Liver (tissue), 9 donors: Measurements from ENCODE around the gene KRTAP3-1. TPM values are rescaled to one million over a fixed set of nuclear protein-coding genes. Genes with fewer than 3 reads are reported as not detected.

Source experiments
- DNase-seq: peaks from one replicate; pipeline ENCODE4 v3.0.0-alpha.2; 2017; ENCODE audit warnings: low spot score
- H3K27ac ChIP-seq, 2 donors: one replicate each; pipeline ENCODE4 v1.7.0; 2013; ENCODE audit warnings: inconsistent platforms in 2 of 2, low read length in 2 of 2, control low read depth in 1 of 2, low read depth in 1 of 2, mild to moderate bottlenecking in 1 of 2
- H3K27me3 ChIP-seq, 4 donors: one replicate each; pipeline versions ENCODE4 v1.6.1 to v1.7.0; 2013; ENCODE audit warnings: low read length in 3 of 4, inconsistent platforms in 1 of 4, mild to moderate bottlenecking in 1 of 4, moderate library complexity in 1 of 4; ENCODE audit not compliant: control insufficient read depth in 4 of 4, insufficient read depth in 4 of 4
- H3K36me3 ChIP-seq, 4 donors: one replicate each; pipeline versions ENCODE4 v1.6.1 to v1.7.0; 2013; ENCODE audit warnings: low read length in 3 of 4, mild to moderate bottlenecking in 3 of 4, low read depth in 1 of 4, moderate library complexity in 1 of 4; ENCODE audit not compliant: control insufficient read depth in 4 of 4, insufficient read depth in 3 of 4
- H3K4me1 ChIP-seq, 4 donors: one replicate each; pipeline versions ENCODE4 v1.6.1 to v1.7.0; 2013; ENCODE audit warnings: low read length in 3 of 4, mild to moderate bottlenecking in 3 of 4, moderate library complexity in 1 of 4; ENCODE audit not compliant: control insufficient read depth in 4 of 4, insufficient read depth in 4 of 4
- H3K4me3 ChIP-seq, 3 donors: one replicate each; pipeline versions ENCODE4 v1.6.1 to v1.7.0; 2013; ENCODE audit warnings: low read length in 3 of 3, control low read depth in 1 of 3, low read depth in 1 of 3, mild to moderate bottlenecking in 1 of 3
- H3K9ac ChIP-seq, 2 donors: one replicate each; pipeline ENCODE4 v1.7.0; 2013; ENCODE audit warnings: low read length in 2 of 2, mild to moderate bottlenecking in 2 of 2, moderate library complexity in 2 of 2, control low read depth in 1 of 2, low read depth in 1 of 2
- H3K9me3 ChIP-seq, 4 donors: one replicate each; pipeline versions ENCODE4 v1.6.1 to v1.7.0; 2013; ENCODE audit warnings: low read length in 3 of 4; ENCODE audit not compliant: control insufficient read depth in 4 of 4
- EGR1 ChIP-seq, 2 donors: IDR thresholded peaks; 2 replicates each; pipeline ENCODE4 v1.6.1; 2016 to 2018; ENCODE audit warnings: antibody characterized with exemption in 2 of 2, low read depth in 2 of 2
- FOXA1 ChIP-seq: IDR thresholded peaks from 2 replicates; pipeline ENCODE4 v1.6.1; 2016; ENCODE audit warnings: antibody characterized with exemption
- FOXA2 ChIP-seq: IDR thresholded peaks from 2 replicates; pipeline ENCODE4 v1.6.1; 2016; ENCODE audit warnings: antibody characterized with exemption
- GABPA ChIP-seq, 2 donors: IDR thresholded peaks in 1 of 2; conservative IDR thresholded peaks in 1 of 2; 2 replicates each; pipeline ENCODE4 v1.6.1; 2016; ENCODE audit warnings: antibody characterized with exemption in 2 of 2, mild to moderate bottlenecking in 1 of 2, moderate library complexity in 1 of 2
- HNF4A ChIP-seq, 2 donors: conservative IDR thresholded peaks; 2 replicates each; pipeline ENCODE4 v1.6.1; 2016; ENCODE audit warnings: antibody characterized with exemption in 2 of 2, mild to moderate bottlenecking in 2 of 2
- HNF4G ChIP-seq: IDR thresholded peaks from 2 replicates; pipeline ENCODE4 v1.6.1; 2016; ENCODE audit warnings: antibody characterized with exemption
- JUND ChIP-seq, 2 donors: IDR thresholded peaks; 2 replicates each; pipeline ENCODE4 v1.6.1; 2016; ENCODE audit warnings: antibody characterized with exemption in 2 of 2
- MAX ChIP-seq: IDR thresholded peaks from 2 replicates; pipeline ENCODE4 v1.6.1; 2016; ENCODE audit warnings: antibody characterized with exemption
- NR2F2 ChIP-seq: IDR thresholded peaks from 2 replicates; pipeline ENCODE4 v1.6.1; 2016; ENCODE audit warnings: antibody characterized with exemption
- RAD21 ChIP-seq, 2 donors: IDR thresholded peaks; 2 replicates each; pipeline ENCODE4 v1.6.1; 2016; ENCODE audit warnings: antibody characterized with exemption in 2 of 2, mild to moderate bottlenecking in 2 of 2
- RXRA ChIP-seq, 2 donors: IDR thresholded peaks; 2 replicates each; pipeline ENCODE4 v1.6.1; 2017 to 2018; ENCODE audit warnings: antibody characterized with exemption in 2 of 2, mild to moderate bottlenecking in 1 of 2
- SP1 ChIP-seq: IDR thresholded peaks from 2 replicates; pipeline ENCODE4 v1.6.1; 2018; ENCODE audit warnings: antibody characterized with exemption, mild to moderate bottlenecking
- TAF1 ChIP-seq: conservative IDR thresholded peaks from 2 replicates; pipeline ENCODE4 v1.6.1; 2016; ENCODE audit warnings: antibody characterized with exemption, mild to moderate bottlenecking
- YY1 ChIP-seq: IDR thresholded peaks from 2 replicates; pipeline ENCODE4 v1.6.1; 2016; ENCODE audit warnings: antibody characterized with exemption, mild to moderate bottlenecking
- ZBTB33 ChIP-seq: IDR thresholded peaks from 2 replicates; pipeline ENCODE4 v1.6.1; 2016; ENCODE audit warnings: antibody characterized with exemption
- WGBS: extraction: QIAGEN DNeasy Blood & Tissue Kit; methylation state at CpG from one replicate; pipeline ENCODE4 v1.1.7; 2013; 5-methylcytosine and 5-hydroxymethylcytosine counted together
- polyA plus RNA-seq, 2 donors: library from polyadenylated mRNA; stranded (reverse) in 1 of 2; unstranded in 1 of 2; fragments of 200-250 nt in 1 of 2; fragments of >200 nt in 1 of 2; fragmentation: Nextera tagmentation in 1 of 2; extraction: Ambion mirVana in 1 of 2; gene quantifications; one replicate each; pipeline versions ENCODE4 v1.2.1 to v1.2.3, GENCODE V29; 2013 to 2015
- total RNA-seq, 2 donors: library from RNA; depleted of rRNA; stranded (reverse); fragments of >200 nt; gene quantifications; one replicate each; pipeline ENCODE4 v1.2.3, GENCODE V29; 2014
- TF ChIP-seq, protein P1 (sequence below): IDR thresholded peaks from 2 replicates; pipeline ENCODE4 v1.6.1; 2016; ENCODE audit warnings: antibody characterized with exemption
- TF ChIP-seq, protein P2 (sequence below): fragments of 150-350 bp; IDR thresholded peaks from 2 replicates; pipeline ENCODE4 v1.5.1; 2017; ENCODE audit warnings: improper control_type of control experiment, low read depth, low read length; ENCODE audit not compliant: missing input control
- donor health status: healthy.
- donor health status: healthy.
- donor health status: healthy.
- donor health status: healthy.
- donor health status: healthy.

The KRTAP3-1 gene
- total and polyA plus RNA-seq, 4 donors: not detected

GRCh38 chr17:41024697-41025096 lies 15.8 kb upstream of the KRTAP3-1 start:
- Histone ChIP-seq H3K4me3 (no peak overlapping the region), H3K36me3 (no peaks in the 10 kb centered on the region), H3K27me3 (peaks cover 0 to under 1% (median 0%) of the 10 kb centered on the region in 4 donors), H3K4me1 (no peaks in the 10 kb centered on the region), H3K9ac (no peak overlapping the region), H3K9me3 (peaks cover 0 to 11% (median 2%) of the 10 kb centered on the region in 4 donors), H3K27ac (no peak overlapping the region)
- TF ChIP-seq SP1: no peak
- no peak for DNase-seq
- WGBS: 68% methylated on average over 3 of the region's 3 CpGs

DNA sequence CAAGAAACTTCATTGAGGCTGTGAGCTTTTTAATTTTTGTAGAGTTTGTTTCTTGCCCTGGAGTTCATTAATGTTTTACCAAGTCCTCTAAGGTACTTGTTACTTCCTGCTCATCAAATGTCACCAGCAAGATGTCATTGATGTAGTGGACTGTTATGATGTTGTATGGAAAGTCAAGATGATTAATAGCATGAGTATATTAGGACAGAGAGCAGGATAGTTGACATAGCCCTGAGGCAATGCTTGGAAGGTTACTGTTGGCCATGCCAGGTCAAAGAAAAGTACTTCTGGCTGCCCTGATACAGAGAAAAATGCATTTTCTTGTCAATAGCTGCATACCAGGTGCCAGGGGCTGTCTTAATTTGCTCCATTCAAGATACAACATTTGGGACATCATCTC lies 11.4 kb upstream of the KRTAP3-1 start:
- DNase-seq: no peak
- Histone ChIP-seq H3K9ac (no peak overlapping the region), H3K27ac (no peak overlapping the region), H3K36me3 (no peaks in the 10 kb centered on the region), H3K4me3 (no peak overlapping the region), H3K4me1 (no peaks in the 10 kb centered on the region), H3K27me3 (peaks cover 0 to 4% (median 0%) of the 10 kb centered on the region in 4 donors), H3K9me3 (peaks cover 0 to 11% (median 2%) of the 10 kb centered on the region in 4 donors)
- TF ChIP-seq MAX (no peak), HNF4G (no peak), RAD21 (IDR thresholded peaks at IDR 0.05) (no peak), FOXA1 (no peak), JUND (IDR thresholded peaks at IDR 0.05) (no peak), TAF1 (no peak), YY1 (no peak), ZBTB33 (no peak), HNF4A (conservative IDR thresholded peaks at IDR 0.05) (no peak), NR2F2 (no peak), FOXA2 (no peak), EGR1 (IDR thresholded peaks at IDR 0.05; ENCODE audit: low read depth in 2 of 2) (no peak), SP1 (no peak), RXRA (IDR thresholded peaks at IDR 0.05) (no peak)

DNA sequence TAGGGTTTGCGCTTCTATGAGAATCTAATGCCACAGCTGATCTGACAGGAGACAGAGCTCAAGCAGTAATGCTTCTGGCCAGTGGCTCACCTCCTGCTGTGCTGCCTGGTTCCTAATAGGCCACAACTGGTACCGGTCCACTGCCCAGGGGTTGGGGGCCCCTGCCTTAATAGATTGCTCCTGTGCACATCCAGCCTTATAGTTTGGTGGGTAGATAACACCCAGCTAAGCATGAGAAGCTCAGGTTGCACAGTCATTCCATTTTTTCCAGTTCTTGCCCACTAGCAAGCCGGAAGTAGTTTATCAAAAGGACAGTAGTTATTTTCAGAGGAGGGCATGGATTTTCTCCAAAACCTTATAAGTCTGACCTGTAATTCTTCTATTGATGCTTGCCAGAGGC lies 10.5 kb upstream of the KRTAP3-1 start:
- peaks cover 0 to 4% (median 0%) of the 10 kb centered on the region in 4 donors for H3K27me3 ChIP-seq
- no peaks in the 10 kb centered on the region for H3K4me1 ChIP-seq
- no peaks in the 10 kb centered on the region for H3K36me3 ChIP-seq
- H3K9me3 ChIP-seq: peaks cover 0 to 11% (median 2%) of the 10 kb centered on the region in 4 donors
- no peak for DNase-seq
- no peak overlapping the region for H3K9ac ChIP-seq
- 95% methylated on average over 3 of the region's 3 CpGs for WGBS
- H3K4me3 ChIP-seq: no peak overlapping the region
- H3K27ac ChIP-seq: no peak overlapping the region
- no peak for TF ChIP-seq GABPA (IDR thresholded peaks at IDR 0.05 in 1 of 2, conservative IDR thresholded peaks at IDR 0.05 in 1 of 2)
- TF ChIP-seq MAX: no peak
- TF ChIP-seq RXRA (IDR thresholded peaks at IDR 0.05): no peak
- no peak for TF ChIP-seq YY1
- no peak for TF ChIP-seq NR2F2
- TF ChIP-seq FOXA2: no peak
- TF ChIP-seq HNF4G: no peak
- no peak for TF ChIP-seq FOXA1
- TF ChIP-seq, protein P1, sequence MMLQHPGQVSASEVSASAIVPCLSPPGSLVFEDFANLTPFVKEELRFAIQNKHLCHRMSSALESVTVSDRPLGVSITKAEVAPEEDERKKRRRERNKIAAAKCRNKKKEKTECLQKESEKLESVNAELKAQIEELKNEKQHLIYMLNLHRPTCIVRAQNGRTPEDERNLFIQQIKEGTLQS: no peak
- TF ChIP-seq, protein P2, sequence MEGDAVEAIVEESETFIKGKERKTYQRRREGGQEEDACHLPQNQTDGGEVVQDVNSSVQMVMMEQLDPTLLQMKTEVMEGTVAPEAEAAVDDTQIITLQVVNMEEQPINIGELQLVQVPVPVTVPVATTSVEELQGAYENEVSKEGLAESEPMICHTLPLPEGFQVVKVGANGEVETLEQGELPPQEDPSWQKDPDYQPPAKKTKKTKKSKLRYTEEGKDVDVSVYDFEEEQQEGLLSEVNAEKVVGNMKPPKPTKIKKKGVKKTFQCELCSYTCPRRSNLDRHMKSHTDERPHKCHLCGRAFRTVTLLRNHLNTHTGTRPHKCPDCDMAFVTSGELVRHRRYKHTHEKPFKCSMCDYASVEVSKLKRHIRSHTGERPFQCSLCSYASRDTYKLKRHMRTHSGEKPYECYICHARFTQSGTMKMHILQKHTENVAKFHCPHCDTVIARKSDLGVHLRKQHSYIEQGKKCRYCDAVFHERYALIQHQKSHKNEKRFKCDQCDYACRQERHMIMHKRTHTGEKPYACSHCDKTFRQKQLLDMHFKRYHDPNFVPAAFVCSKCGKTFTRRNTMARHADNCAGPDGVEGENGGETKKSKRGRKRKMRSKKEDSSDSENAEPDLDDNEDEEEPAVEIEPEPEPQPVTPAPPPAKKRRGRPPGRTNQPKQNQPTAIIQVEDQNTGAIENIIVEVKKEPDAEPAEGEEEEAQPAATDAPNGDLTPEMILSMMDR: no peak
- no peak for TF ChIP-seq EGR1 (IDR thresholded peaks at IDR 0.05; ENCODE audit: low read depth in 2 of 2)
- TF ChIP-seq ZBTB33: no peak
- no peak for TF ChIP-seq JUND (IDR thresholded peaks at IDR 0.05)
- no peak for TF ChIP-seq RAD21 (IDR thresholded peaks at IDR 0.05)
- no peak for TF ChIP-seq SP1
- TF ChIP-seq HNF4A (conservative IDR thresholded peaks at IDR 0.05): no peak
